ENCODE data around the gene ZG16.
"Not testable (repeated sequence)": the region's sequence is repeated elsewhere in the genome, so short reads cannot be mapped to it uniquely, and the experiment has no call there.

ZG16 gene

DNA sequence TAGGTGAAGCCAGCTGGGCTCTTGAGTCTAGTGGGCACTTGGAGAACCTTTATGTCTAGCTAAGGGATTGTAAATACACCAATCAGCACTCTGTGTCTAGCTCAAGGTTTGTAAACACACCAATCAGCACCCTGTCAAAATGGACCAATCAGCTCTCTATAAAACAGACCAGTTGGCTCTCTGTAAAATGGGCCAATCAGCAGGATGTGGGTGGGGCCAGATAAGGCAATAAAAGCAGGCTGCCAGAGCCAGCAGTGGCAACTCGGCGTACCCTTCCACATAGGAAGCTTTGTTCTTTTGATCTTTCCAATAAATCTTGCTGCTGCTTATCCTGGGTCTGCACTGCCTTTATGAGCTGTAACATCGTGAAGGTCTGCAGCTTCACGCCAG, 29.3 kb upstream of the ZG16 start:
- DNase-seq (ENCODE audit: low read depth, low spot score) = not testable (repeated sequence)

DNA sequence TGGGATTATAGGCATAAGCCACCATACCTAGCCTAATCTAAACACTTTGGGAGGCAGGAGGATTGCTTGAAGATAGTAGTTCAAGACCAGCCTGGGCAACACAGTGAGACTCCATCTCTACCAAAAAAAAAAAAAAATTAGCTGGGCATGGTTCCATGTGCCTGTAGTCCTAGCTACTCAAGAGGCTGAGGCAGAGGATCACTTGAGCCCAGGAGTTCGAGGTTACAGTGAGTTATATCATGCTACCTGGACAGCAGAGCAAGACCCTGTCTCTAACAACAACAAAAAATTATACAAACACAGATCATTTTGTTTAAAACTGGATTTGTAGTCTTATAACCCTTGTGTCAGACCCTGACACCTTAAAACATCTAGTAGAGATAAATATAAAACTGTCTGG, 24.5 kb upstream of the ZG16 start:
- DNase-seq (ENCODE audit: low read depth, low spot score) = no peak

DNA sequence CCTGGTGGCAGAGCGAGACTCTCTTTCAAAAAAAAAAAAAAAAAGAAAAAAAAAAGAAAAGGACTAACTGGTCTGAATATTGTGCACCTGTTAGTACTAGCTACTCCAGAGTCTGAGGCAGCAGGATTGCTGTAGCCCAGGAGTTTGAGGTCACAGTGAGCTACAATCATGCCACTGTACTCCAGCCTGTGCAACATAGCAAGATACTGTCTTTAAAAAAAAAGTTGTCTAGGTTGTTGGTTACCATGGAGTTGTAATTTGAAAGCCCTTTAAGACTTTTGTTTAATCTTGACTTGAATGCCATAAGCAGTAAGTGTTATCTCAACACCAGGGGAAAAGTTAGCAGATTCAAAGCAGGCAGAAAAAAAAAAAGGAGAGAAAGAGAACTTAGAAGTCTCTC, 21.4 kb upstream of the ZG16 start:
- DNase-seq (ENCODE audit: low read depth, low spot score) = no peak

DNA sequence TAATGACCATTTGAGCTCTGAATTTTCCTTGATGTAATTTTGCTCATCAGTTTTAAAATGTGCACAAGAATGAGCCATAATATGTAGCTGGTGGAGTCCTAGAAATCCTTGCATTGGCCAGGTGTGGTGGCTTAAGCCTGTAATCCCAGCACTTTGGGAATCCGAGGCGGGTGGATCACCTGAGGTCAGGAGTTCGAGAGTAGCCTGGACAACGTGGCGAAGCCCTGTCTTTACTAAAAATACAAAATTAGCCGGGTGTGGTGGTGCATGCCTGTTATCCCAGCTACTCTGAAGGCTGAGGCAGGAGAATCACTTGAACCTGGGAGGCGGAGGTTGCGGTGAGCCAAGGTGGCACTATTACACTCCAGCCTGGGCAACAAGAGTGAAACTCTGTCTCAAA, 21.0 kb upstream of the ZG16 start:
- not testable (repeated sequence) for DNase-seq (ENCODE audit: low read depth, low spot score)

DNA sequence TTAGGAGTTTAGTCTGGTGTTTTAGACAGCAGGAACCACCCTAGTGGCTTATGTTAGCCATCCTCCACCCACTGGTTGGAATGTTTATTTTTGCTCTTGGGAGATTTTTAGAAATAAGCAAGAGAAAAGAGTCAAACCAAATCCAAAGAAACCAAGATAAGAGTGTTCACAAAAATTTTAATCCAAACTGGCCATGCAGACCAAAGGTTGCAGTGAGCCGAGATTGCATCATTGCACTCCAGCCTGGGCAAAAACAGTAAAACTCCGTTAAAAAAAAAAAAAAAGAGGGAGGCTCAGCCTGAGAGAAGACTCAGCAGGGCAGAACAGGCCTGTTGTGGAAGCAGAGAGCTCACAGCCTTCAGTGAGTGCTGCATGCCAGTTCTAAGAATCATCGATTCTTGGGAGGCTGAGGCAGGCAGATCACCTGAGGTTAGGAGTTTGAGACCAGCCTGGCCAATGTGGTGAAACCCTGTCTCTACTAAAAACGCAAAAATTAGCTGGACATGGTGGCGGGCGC, 20.0 kb upstream of the ZG16 start:
- DNase-seq (ENCODE audit: low read depth, low spot score) = no peak

DNA sequence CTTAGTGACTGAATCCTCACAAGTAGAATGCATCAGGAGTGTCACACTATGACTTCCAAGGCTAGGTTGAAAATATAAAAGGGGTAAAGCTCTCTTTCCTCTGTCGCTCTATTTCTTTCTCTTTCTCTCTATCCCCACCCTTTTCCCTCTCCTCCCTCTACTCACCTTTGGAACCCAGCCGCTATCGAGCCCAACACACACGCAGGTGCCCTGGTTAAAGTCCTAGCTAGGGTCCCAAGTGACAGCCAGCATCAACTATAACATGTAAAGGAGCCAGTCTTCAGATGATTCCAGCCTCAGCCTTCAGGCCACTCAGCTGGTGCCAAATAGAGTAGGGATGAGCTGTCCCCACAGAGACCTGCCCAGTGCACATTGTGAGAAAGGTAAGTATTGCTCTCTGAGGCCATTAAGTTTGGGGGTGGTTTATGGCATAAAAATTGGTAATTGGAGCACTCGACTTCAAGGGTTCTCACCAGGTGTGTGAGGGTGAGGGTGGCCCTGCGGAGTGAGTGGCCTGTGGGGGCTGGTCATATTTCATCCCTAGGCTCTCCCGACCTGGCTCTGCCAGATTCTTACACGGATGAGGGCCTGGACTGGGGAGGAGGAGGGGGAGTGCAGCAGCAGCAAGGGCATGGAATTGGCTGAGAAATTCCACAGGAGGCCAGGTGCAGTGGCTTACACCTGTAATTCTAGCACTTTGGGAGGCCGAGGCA, 17.3 kb upstream of the ZG16 start:
- DNase-seq (ENCODE audit: low read depth, low spot score) = no peak

DNA sequence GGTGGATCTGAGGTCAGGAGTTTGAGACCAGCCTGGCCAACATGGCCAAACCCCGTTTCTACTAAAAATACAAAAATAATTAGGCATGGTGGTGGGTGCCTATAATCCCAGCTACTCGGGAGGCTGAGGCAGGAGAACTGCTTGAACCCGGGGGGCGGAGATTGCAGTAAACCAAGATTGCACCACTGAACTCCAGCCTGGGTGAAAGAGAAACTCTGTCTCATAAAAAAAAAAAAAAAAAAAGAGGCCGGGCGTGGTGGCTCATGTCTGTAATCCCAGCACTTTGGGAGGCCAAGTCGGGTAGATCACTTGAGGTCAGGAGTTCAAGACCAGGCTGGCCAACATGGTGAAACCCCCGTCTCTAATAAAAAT, 16.8 kb upstream of the ZG16 start:
- not testable (repeated sequence) for DNase-seq (ENCODE audit: low read depth, low spot score)

DNA sequence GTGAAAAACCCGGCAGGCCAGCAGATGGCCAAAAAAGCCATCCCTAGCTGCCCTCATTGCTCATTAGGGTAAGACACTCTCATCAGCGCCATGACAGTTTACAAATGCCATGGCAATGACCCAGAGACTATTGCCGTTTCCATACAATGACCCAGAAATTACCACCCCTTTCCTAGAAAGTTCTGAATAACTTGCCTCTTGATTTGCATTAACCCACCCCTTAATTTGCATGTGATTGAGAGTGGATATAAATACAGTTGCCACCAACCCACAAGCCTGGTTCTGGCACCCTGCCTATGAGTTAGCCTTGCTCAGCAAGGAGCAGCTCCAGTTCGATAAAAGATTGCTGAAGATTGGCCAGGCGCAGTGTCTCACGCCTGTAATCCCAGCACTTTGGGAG, 16.2 kb upstream of the ZG16 start:
- DNase-seq (ENCODE audit: low read depth, low spot score) = no peak

DNA sequence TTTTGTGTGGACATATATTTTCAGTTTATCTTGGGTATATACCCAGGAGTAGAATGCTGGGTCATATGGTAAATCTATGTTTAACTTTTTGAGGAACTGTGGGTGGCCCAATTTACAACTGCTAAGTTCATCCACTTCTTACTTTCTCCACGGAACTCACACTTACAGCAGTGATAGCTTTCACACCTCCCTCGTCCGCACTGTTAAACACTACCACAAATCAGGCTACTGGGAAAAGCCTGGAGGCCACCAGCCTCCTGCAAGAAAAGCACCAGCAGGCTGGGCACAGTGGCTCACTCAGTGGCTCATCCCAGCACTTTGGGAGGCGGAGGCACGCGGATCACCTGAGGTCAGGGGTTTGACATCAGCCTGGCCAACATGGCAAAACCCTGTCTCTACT, 14.7 kb upstream of the ZG16 start:
- DNase-seq (ENCODE audit: low read depth, low spot score) = no peak

DNA sequence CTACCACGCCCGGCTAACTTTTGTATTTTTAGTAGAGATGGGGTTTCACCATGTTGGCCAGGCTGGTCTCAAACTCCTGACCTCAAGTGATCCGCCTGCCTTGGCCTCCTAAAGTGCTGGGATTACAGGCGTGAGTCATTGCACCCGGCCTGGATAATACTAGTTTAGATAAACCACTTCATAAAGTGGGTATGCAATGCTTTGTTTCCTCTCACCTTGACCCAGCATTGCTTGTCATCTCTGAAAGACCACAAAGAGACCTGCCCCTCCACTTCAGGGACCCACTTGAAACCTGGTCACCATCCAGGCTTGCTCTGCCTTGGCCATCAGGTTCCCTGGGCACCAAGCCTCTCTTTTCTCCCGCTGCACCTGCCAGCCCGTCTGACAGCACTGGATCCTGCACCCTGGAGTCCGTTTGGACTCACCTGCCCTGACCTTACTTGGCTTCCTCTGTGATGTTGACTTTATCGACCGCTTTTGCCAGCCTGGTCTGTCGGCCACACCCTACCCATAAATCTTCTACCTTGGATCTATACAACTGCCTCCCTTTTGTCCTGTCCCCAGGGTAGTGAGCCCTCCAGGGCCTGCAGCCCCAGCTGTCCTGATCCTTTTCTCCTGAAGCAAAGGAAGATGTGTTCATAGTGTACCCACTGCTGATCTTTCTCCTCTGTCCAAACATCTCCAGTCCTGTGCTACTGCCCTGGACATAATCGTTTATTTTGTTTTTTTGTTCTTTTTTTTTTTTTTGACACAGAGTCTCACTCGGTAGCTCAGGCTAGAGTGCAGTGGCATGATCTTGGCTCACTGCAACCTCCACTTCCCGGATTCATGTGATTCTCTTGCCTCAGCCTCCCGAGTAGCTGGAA, 12.7 kb upstream of the ZG16 start:
- no peak for DNase-seq (ENCODE audit: low read depth, low spot score)

DNA sequence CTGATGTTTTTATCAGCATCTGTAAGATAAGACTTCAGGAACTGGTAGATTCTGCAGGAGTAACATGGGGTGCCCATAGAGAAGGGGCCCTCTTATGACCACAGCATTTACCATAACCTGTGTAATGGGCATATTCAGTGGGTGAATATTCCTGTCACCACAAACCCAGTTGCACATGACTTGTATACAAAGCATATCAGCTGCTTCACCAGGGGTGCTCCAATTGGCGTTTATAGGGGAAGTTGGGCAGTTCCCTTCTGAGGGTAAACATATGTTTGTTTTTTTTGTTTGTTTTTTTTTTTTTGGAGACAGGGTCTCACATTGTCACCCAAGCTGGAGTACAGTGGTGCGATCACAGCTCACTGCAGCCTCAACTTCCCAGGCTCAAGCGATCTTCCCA, 11.5 kb upstream of the ZG16 start:
- DNase-seq (ENCODE audit: low read depth, low spot score) = no peak

DNA sequence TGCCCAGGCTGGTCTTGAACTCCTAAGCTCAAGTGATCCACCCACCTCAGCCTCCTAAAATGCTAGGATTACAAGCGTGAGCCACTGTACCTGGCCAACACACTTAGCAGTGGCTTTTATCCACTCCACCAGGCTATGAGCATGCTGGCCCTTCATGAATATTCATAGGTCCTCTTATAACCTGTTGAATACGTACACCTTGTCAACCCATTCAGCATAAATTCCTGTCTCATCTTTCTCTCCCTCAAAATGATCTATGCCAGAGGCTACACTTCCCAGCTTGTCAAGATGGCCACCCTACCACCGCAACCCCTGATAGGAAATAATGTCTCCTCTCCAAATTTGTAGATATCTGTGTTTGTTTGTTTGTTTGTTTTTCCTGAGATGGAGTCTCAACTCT, 11.0 kb upstream of the ZG16 start:
- no peak for DNase-seq (ENCODE audit: low read depth, low spot score)

DNA sequence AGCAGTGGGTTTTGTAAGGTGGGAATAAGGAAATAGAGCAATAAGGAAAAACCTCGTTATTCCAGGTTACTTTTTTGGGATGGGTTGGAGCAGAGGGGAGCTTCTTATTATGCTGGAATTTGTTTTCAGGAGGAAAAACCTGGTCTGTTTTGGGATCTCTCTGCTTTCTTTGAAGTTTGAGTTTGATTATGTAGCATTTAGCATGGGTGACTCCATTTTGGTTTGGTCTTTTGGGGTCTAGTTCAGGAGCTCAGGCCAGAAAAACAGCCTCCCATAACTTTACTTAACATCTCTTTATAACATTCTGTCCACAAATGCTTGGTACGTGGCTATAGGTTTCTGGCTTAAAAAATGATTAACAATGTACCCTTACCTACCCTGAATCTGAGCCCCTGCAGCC, 8.5 kb upstream of the ZG16 start:
- no peak for DNase-seq (ENCODE audit: low read depth, low spot score)

DNA sequence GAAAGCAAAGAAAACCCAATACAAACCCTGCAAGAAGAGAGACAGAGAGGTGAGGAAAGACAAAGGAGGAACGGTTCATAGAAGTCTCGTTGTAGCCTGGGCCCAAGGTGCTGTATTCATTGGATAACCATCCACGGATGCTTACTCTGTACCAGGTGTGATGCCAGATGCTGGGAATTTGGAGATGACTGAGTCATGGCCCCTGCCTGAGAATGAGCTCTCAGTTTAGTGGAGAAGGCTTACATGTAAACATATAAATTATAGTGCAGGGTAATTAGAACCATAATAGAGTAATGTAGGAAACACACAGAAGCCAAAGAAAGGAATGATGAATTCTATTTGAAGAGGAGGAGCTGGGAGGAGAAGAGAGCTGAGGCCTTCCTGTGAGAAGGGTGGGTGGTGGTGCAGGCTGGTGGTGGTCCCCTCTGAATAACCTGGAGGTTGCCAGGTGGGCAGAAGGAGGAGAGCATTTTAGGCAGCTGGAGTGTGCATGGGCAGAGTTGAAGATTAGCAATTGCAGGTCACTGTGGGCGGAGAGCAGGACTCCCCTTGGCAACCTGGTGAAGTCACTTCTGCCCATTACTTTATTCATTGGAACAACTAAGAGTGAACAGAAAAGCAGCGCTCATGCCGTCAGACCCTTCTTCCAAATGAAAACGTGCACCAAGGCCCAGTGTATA, 7.7 kb upstream of the ZG16 start:
- no peak for DNase-seq (ENCODE audit: low read depth, low spot score)

DNA sequence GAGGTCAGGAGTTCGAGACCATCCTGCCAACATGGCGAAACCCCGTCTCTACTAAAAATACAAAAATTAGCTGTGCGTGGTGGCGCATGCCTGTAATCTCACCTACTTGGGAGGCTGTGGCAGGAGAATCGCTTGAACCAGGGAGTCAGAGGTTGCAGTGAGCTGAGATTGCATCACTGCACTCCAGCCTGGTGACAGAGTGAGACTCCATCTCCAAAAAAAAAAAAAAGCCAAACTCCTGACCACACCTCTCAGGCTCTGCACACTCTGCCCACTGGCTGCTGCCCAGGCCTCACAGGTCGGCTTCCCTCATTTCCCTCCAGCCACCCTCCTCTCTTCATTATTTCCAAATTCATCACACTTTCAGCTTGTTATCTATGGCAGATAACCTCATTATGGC, 5.7 kb upstream of the ZG16 start:
- not testable (repeated sequence) for DNase-seq (ENCODE audit: low read depth, low spot score)

DNA sequence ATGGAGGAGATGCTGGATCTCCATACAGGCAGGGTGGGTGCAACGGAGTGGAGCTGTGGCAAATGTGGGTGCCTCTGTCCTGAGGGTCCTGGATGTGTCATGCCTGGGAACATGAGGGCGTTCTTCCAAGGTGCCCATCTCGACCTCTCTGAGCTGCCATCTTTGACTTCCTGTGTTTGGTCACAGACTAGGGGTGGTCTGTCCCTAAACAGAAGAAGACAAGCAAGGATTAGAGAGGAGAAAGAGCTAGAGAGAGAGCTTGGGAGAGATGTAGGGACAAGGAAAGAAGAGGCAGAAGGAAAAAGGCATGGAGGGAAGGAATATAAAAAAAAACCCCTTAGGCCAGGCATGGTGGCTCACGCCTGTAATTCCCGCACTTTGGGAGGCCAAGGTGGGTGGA, 3.3 kb upstream of the ZG16 start:
- no peak for DNase-seq (ENCODE audit: low read depth, low spot score)

DNA sequence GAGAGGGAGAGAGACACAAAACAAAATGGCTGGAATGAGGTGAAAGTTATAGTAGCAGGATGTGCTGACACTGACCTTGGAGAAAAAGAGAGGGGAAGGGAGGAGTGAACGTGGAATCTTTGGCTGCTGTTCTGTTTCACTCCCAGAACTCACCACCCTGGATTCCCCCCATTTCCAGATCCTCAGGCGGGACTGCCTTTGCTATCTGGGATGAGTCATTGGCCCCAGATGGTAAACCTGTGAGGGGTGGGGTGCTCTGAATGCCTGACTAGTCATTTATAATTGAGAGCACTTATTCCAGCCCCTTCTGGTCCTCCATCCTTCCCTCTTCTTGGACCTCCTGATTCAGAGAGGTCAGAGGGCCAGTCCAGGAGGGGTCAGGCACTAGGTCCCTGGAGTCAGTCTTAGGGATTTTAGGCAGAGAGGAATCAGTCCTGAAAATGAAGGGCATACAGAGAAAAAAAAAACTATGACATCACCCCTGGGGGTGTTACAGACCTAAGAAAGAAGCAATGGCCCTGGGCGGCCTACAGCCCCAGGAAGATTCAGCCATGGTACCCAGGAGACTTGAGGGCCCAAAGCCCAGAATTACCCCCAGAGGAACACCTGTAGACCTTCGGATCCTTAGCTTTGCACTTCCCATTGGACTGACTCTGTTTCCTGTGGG, 2.2 kb upstream of the ZG16 start:
- DNase-seq (ENCODE audit: low read depth, low spot score) = no peak

DNA sequence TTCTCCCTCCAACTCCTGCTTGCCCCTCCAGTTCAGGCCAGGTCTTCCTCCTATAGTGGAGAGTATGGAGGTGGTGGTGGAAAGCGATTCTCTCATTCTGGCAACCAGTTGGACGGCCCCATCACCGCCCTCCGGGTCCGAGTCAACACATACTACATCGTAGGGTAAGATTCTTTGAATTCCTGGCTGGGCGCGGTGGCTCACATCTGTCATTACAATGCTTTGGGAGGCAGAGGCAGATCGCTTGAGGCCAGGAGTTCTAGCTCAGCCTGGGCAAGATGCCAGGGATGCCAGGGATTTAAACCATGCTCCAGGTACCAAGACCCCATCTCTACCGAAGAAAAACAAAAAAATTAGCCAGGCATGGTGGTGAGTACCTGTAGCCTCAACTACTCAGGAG, 1.4 kb downstream of the ZG16 start:
- no peak for DNase-seq (ENCODE audit: low read depth, low spot score)

DNA sequence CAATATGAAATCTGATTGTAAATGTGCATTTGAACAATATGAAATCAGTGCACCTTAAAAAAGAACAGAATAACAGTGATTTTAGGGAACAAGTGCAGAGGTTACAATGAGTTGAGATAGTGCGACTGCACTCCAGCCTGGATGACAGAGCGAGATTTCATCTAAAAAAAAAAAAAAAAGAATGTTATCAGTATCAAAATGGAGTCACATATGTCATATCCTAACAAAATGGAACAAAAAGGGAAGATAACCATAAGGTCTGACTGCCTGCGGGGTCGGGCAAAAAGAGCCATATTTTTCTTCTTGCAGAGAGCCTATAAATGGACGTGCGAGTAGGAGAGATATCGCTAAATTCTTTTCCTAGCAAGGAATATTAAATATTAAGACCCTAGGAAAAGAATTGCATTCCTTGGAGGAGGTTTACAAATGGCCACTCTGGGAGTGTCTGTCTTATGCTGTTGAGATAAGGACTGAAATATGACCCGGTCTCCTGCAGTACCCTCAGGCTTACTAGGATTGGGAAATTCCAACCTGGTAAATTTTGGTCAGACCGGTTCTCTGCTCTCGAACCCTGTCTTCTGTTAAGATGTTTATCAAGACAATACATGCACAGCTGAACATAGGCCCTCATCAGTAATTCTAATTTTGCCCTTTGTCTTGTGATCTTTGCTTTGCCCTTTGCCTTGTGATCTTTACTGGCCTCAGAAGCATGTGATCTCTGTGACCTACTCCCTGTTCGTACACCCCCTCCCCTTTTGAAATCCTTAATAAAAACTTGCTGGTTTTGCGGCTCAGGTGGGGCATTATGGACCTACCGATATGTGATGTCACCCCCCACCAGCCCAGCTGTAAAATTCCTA, 5.3 kb downstream of the ZG16 start:
- DNase-seq (ENCODE audit: low read depth, low spot score) = not testable (repeated sequence)

DNA sequence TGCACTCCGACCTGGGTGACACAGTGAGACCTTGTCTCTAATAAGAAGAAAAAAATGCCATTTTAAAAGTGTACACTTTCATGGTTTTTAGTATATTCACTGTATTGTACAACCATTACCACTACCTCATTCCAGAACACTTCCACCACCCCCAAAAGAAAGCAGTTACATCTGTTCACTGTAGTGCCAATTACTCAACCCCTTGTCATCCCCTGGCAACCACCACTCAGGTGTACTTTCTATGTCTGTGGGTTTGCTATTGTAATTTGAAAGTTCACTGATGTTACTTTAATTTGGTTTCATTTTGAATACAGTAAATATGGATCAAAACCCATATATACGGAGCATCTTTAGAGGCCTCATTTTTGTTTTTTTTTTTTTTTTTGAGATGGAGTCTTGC, 6.1 kb downstream of the ZG16 start:
- DNase-seq (ENCODE audit: low read depth, low spot score) = no peak

DNA sequence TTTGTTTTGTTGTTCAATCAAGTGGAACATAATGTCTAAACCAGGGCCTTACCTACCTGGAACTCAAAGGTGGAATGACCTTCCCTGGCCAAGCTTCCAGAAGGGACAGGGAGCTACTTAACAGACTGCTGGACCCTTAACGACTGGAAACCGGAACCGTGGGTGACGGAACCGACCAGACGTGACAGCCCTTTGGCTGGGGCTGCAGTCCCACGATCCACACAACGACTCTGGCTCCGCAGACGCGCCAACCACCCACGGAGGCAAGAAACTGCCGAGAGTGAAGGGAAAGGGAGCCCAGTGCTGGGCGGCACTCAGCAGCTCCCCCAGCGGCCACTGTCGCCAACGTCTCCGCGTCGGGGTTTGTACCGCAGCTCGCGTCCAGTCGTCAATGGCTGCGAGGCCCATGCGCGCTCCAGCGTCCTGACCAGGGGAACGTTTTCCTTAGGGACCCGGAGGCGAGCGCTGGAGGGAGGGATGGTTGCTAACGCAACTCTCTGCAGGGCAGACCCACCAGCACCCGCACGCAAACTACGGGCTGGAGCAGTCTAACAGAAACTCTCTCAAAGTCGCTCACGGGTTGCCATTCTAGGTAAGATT, 6.9 kb downstream of the ZG16 start:
- DNase-seq (ENCODE audit: low read depth, low spot score) = no peak
